SK-N-SH (cell line): ENCODE measurements around the gene GGTLC1. TPM values are rescaled to one million over a fixed set of nuclear protein-coding genes. Genes with fewer than 3 reads are reported as not detected.

ENCODE experiments used
- CTCF ChIA-PET: fragments of 300-600, 350-600 bp; formaldehyde crosslinking; extraction: SDS; loops from one replicate; lab custom pipeline; 2021; lab: Yijun Ruan, JAX
- POLR2A ChIA-PET: fragments of 350-600 bp; sonication (Branson Sonifier 250); formaldehyde crosslinking; extraction: SDS; loops from one replicate; lab custom pipeline; 2020; ENCODE audit warnings: antibody characterized with exemption, inconsistent platforms; lab: Yijun Ruan, JAX
- DNase-seq: peaks from one replicate; pipeline ENCODE4 v3.0.0; 2012
- H2AFZ ChIP-seq: fragments of 200-600 bp; sonication (generic); 2 replicates; pipeline ENCODE4 v1.8.1; 2016; ENCODE audit warnings: antibody characterized with exemption, mild to moderate bottlenecking, low read depth
- H3F3A ChIP-seq: fragments of 200-600 bp; sonication (generic); replicated peaks from 2 replicates; pipeline ENCODE3; 2016; ENCODE audit warnings: antibody characterized with exemption, mild to moderate bottlenecking; ENCODE audit not compliant: insufficient read depth
- H3K27ac ChIP-seq, 2 experiments: fragments of 200-500 bp in 1 of 2; fragments of 200-600 bp in 1 of 2; sonication (Bioruptor generic) in 1 of 2; sonication (generic), shearing (Covaris generic) in 1 of 2; 2 replicates each; pipeline versions ENCODE4 v1.5.1 to v1.6.1; 2014 to 2016; ENCODE audit warnings: low read depth in 2 of 2, inconsistent platforms in 1 of 2, low read length in 1 of 2, mild to moderate bottlenecking in 1 of 2, mixed read lengths in 1 of 2
- H3K27me3 ChIP-seq: fragments of 200-600 bp; sonication (generic), shearing (Covaris generic); 2 replicates; pipeline ENCODE4 v1.6.1; 2016; ENCODE audit warnings: mixed run types; ENCODE audit not compliant: insufficient read depth
- H3K36me3 ChIP-seq, 2 experiments: fragments of 200-500 bp in 1 of 2; fragments of 200-600 bp in 1 of 2; sonication (Bioruptor generic) in 1 of 2; sonication (generic) in 1 of 2; replicated peaks in 1 of 2; 2 replicates each; pipeline versions ENCODE3 to v1.5.1; 2014 to 2016; ENCODE audit warnings: low read length in 1 of 2, mild to moderate bottlenecking in 1 of 2; ENCODE audit not compliant: insufficient read depth in 2 of 2, control insufficient read depth in 1 of 2
- H3K4me1 ChIP-seq, 2 experiments: fragments of 200-500 bp in 1 of 2; fragments of 200-600 bp in 1 of 2; sonication (Bioruptor generic) in 1 of 2; sonication (generic), shearing (Covaris generic) in 1 of 2; 2 replicates each; pipeline versions ENCODE4 v1.5.1 to v1.6.1; 2014 to 2016; ENCODE audit warnings: low read depth in 1 of 2, low read length in 1 of 2, mixed run types in 1 of 2; ENCODE audit not compliant: insufficient read depth in 2 of 2, control insufficient read depth in 1 of 2
- H3K4me2 ChIP-seq: fragments of 200-600 bp; sonication (generic), shearing (Covaris generic); 2 replicates; pipeline ENCODE4 v1.6.1; 2017; ENCODE audit warnings: mixed run types
- H3K4me3 ChIP-seq, 2 experiments: fragments of 200-500 bp in 1 of 2; fragments of 200-600 bp in 1 of 2; sonication (Bioruptor generic) in 1 of 2; sonication (generic), shearing (Covaris generic) in 1 of 2; 2 replicates each; pipeline versions ENCODE4 v1.5.1 to v1.8.1; 2014 to 2016; ENCODE audit warnings: low read depth in 2 of 2, inconsistent platforms in 1 of 2, low read length in 1 of 2, mild to moderate bottlenecking in 1 of 2, mixed read lengths in 1 of 2, moderate library complexity in 1 of 2
- H3K79me2 ChIP-seq: fragments of 200-600 bp; sonication (generic); 2 replicates; pipeline ENCODE4 v1.8.1; 2017; ENCODE audit warnings: mild to moderate bottlenecking; ENCODE audit not compliant: insufficient read depth
- H3K9ac ChIP-seq: fragments of 200-600 bp; sonication (generic); 2 replicates; pipeline ENCODE4 v1.6.1; 2017; ENCODE audit warnings: mixed run types
- H3K9me2 ChIP-seq: fragments of 200-600 bp; sonication (generic); 2 replicates; pipeline ENCODE4 v1.6.1; 2017; ENCODE audit warnings: mixed run types
- H3K9me3 ChIP-seq: fragments of 200-600 bp; sonication (generic); 2 replicates; pipeline ENCODE4 v1.6.1; 2017; ENCODE audit warnings: mixed run types, mild to moderate bottlenecking, moderate library complexity
- H4K20me1 ChIP-seq: fragments of 200-600 bp; sonication (generic); 2 replicates; pipeline ENCODE4 v1.6.1; 2017; ENCODE audit warnings: mild to moderate bottlenecking, mixed run types; ENCODE audit not compliant: insufficient read depth
- CTCF ChIP-seq: fragments of 200-600 bp; sonication (generic); IDR thresholded peaks from 2 replicates; pipeline ENCODE4 v1.6.1; 2017; ENCODE audit warnings: antibody characterized with exemption, mild to moderate bottlenecking, moderate library complexity
- FOXJ3 ChIP-seq: sonication (generic); formaldehyde crosslinking; IDR thresholded peaks from 2 replicates; pipeline ENCODE4 v1.5.1; 2020; ENCODE audit warnings: mild to moderate bottlenecking, missing genetic modification reagents
- FOXM1 ChIP-seq: IDR thresholded peaks from 2 replicates; pipeline ENCODE4 v1.4.0; 2012; ENCODE audit warnings: low read depth, mild to moderate bottlenecking
- GABPA ChIP-seq: IDR thresholded peaks from 2 replicates; pipeline ENCODE4 v1.4.0; 2012; ENCODE audit warnings: low read depth, mild to moderate bottlenecking
- GATA2 ChIP-seq: sonication (generic); formaldehyde crosslinking; IDR thresholded peaks from 2 replicates; pipeline ENCODE4 v1.5.0; 2020; ENCODE audit warnings: mild to moderate bottlenecking, missing genetic modification reagents
- JUND ChIP-seq: IDR thresholded peaks from 2 replicates; pipeline ENCODE4 v1.4.0; 2012
- PBX3 ChIP-seq: IDR thresholded peaks from 2 replicates; pipeline ENCODE4; 2012
- POLR2AphosphoS5 ChIP-seq: IDR thresholded peaks from 2 replicates; pipeline ENCODE4 v1.6.1; 2012; ENCODE audit warnings: low read depth, low read length
- REST ChIP-seq: IDR thresholded peaks from 2 replicates; pipeline ENCODE4 v1.6.1; 2012; ENCODE audit warnings: mild to moderate bottlenecking, low read depth, low read length, moderate library complexity
- RFX5 ChIP-seq: IDR thresholded peaks from 2 replicates; pipeline ENCODE4 v1.6.1; 2012; ENCODE audit warnings: mild to moderate bottlenecking, improper control_type of control experiment, low read length
- RXRA ChIP-seq: IDR thresholded peaks from 2 replicates; pipeline ENCODE4 v1.4.0; 2012; ENCODE audit warnings: low read depth, mild to moderate bottlenecking, borderline replicate concordance
- SMC3 ChIP-seq: IDR thresholded peaks from 2 replicates; pipeline ENCODE4 v1.6.1; 2012; ENCODE audit warnings: low read depth, low read length, improper control_type of control experiment
- TCF12 ChIP-seq: IDR thresholded peaks from 2 replicates; pipeline ENCODE4 v1.4.0; 2012
- USF1 ChIP-seq: IDR thresholded peaks from 2 replicates; pipeline ENCODE4 v1.4.0; 2012; ENCODE audit warnings: low read depth, borderline replicate concordance
- YY1 ChIP-seq: IDR thresholded peaks from 2 replicates; pipeline ENCODE4 v1.4.0; 2012; ENCODE audit warnings: low read depth, mild to moderate bottlenecking
- ZBTB33 ChIP-seq: IDR thresholded peaks from 2 replicates; pipeline ENCODE4 v1.4.0; 2012; ENCODE audit warnings: low read depth, borderline replicate concordance
- WGBS: methylation state at CpG from one replicate; pipeline ENCODE4 v1.1.6; 2017; ENCODE audit warnings: low lambda C conversion rate; 5-methylcytosine and 5-hydroxymethylcytosine counted together
- polyA plus RNA-seq, 3 experiments: library from polyadenylated mRNA; depleted of rRNA; stranded (reverse); fragments of >200 nt; gene quantifications; 2 replicates each; pipeline ENCODE4 v1.2.3, GENCODE V29; 2012

The GGTLC1 gene
- polyA plus RNA-seq, 1 of the 3 experiments (the other 2 are of a cell fraction) = not detected

GRCh38 chr20:23998844-23999243 lies 10.3 kb upstream of the GGTLC1 start:
- CTCF ChIA-PET = interaction anchor here (1.3 to 1.8 kb wide), 2 partner anchors 61 to 72 kb away, joined by 3 to 5 read pairs; no protein-coding TSS in a partner anchor
- no peak for DNase-seq
- H3K4me3 ChIP-seq = no peak overlapping the region
- H3K9ac ChIP-seq = no peak overlapping the region
- H3F3A ChIP-seq = no peaks in the 10 kb centered on the region
- H3K4me1 ChIP-seq = no peaks in the 10 kb centered on the region
- no peaks in the 10 kb centered on the region for H3K36me3 ChIP-seq
- no peaks in the 10 kb centered on the region for H3K9me2 ChIP-seq
- no peaks in the 10 kb centered on the region for H3K9me3 ChIP-seq
- no peaks in the 10 kb centered on the region for H4K20me1 ChIP-seq
- H3K79me2 ChIP-seq = no peaks in the 10 kb centered on the region
- no peaks in the 10 kb centered on the region for H3K27me3 ChIP-seq
- no peak overlapping the region for H3K4me2 ChIP-seq
- TF ChIP-seq GATA2 (no peak), GABPA (no peak), PBX3 (no peak)
- TF ChIP-seq, all 33 proteins: peak for 0
- no peak overlapping the region for H3K27ac ChIP-seq
- POLR2A ChIA-PET = no interaction called here
- WGBS = 7% methylated on average over 4 of the region's 4 CpGs
- no peak overlapping the region for H2AFZ ChIP-seq

- no peaks in the 10 kb centered on the region for H3K36me3 ChIP-seq
- H3K79me2 ChIP-seq = no peaks in the 10 kb centered on the region
- no peaks in the 10 kb centered on the region for H3F3A ChIP-seq
- no peak overlapping the region for H3K4me3 ChIP-seq
- WGBS = 44% methylated on average over 8 of the region's 8 CpGs
- H3K9me2 ChIP-seq = no peaks in the 10 kb centered on the region
- H3K4me1 ChIP-seq = no peaks in the 10 kb centered on the region
- TF ChIP-seq CTCF = no peak
- TF ChIP-seq FOXJ3 (CRISPR knock-in tag) = no peak
- no peak for TF ChIP-seq PBX3
- TF ChIP-seq SMC3 = no peak
- TF ChIP-seq JUND = no peak
- TF ChIP-seq RXRA = no peak
- TF ChIP-seq REST = no peak
- TF ChIP-seq GATA2 = no peak
- TF ChIP-seq TCF12 = no peak
- TF ChIP-seq POLR2AphosphoS5 = no peak
- no peak for TF ChIP-seq USF1
- no peak for TF ChIP-seq ZBTB33
- no peak for TF ChIP-seq RFX5
- TF ChIP-seq FOXM1 = no peak
- no peak for TF ChIP-seq YY1
- TF ChIP-seq GABPA = no peak
- POLR2A ChIA-PET = no interaction called here
- no peaks in the 10 kb centered on the region for H3K27me3 ChIP-seq
- no peak overlapping the region for H3K27ac ChIP-seq
- no peak overlapping the region for H3K4me2 ChIP-seq
- no peaks in the 10 kb centered on the region for H4K20me1 ChIP-seq
- CTCF ChIA-PET = interaction anchor here (1.3 to 2.4 kb wide), 3 partner anchors 61 to 109 kb away, joined by 3 to 6 read pairs (median 5); no protein-coding TSS in a partner anchor
- no peak for DNase-seq
- H3K9ac ChIP-seq = no peak overlapping the region
- H3K9me3 ChIP-seq = no peaks in the 10 kb centered on the region
- H2AFZ ChIP-seq = no peak overlapping the region
Measured at GRCh38 chr20:23998392-23998791, 9.8 kb upstream of the GGTLC1 start.
